ENCODE results near the gene OR10K2.

- TF ChIP-seq, protein P1, sequence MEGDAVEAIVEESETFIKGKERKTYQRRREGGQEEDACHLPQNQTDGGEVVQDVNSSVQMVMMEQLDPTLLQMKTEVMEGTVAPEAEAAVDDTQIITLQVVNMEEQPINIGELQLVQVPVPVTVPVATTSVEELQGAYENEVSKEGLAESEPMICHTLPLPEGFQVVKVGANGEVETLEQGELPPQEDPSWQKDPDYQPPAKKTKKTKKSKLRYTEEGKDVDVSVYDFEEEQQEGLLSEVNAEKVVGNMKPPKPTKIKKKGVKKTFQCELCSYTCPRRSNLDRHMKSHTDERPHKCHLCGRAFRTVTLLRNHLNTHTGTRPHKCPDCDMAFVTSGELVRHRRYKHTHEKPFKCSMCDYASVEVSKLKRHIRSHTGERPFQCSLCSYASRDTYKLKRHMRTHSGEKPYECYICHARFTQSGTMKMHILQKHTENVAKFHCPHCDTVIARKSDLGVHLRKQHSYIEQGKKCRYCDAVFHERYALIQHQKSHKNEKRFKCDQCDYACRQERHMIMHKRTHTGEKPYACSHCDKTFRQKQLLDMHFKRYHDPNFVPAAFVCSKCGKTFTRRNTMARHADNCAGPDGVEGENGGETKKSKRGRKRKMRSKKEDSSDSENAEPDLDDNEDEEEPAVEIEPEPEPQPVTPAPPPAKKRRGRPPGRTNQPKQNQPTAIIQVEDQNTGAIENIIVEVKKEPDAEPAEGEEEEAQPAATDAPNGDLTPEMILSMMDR (IDR thresholded peaks at IDR 0.05), result no peak
- TF ChIP-seq POLR2A (IDR thresholded peaks at IDR 0.05), result no peak
These were observed 28.5 kb upstream of the OR10K2 start for GRCh38 chr1:158454537-158454936.
